NB4 (cell line): ENCODE results near the gene OR4D6.
"Not testable (repeated sequence)": the region's sequence is repeated elsewhere in the genome, so short reads cannot be mapped to it uniquely, and the experiment has no call there.

Experiments used
- DNase-seq: peaks from one replicate; pipeline ENCODE4 v3.0.0; 2010; ENCODE audit warnings: low read depth
- H3K4me3 ChIP-seq: one replicate; pipeline ENCODE4 v1.5.1; 2011; ENCODE audit warnings: mild to moderate bottlenecking, low read depth, low read length, moderate library complexity
- MYC ChIP-seq: IDR thresholded peaks from 2 replicates; pipeline ENCODE4 v1.6.1; 2011; ENCODE audit warnings: low read depth, low read length
- POLR2A ChIP-seq: IDR thresholded peaks from 2 replicates; pipeline ENCODE4 v1.6.1; 2011; ENCODE audit warnings: mild to moderate bottlenecking; ENCODE audit not compliant: insufficient read length; ENCODE audit errors: extremely low read depth
- TF ChIP-seq, protein P1 (sequence below): IDR thresholded peaks from one replicate; pipeline ENCODE4 v1.5.1; 2012; ENCODE audit warnings: low read depth, low read length
- TF ChIP-seq, protein P2 (sequence below): IDR thresholded peaks from 2 replicates; pipeline ENCODE4 v1.6.1; 2011; ENCODE audit warnings: low read depth, low read length

Gene OR4D6

DNA sequence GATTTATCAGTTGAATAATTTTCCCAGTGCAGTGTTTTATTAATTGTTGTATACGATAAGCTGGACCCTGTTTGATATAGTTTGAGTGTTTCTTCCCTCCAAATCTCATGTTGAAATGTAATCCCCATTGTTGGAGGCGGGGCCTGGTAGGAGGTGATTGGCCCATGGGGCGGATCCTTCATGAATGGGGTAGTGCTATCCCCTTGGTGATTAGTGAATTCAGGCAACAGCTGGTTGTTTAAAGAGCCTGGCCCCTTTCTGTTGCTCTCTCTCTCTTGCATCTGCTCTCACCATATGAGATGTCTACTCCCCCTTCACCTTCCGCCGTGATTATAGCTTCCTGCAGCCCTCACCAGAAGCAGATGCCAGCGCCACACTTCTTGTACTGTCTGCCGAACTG, 19.0 kb upstream of the OR4D6 start:
- TF ChIP-seq, protein P1, sequence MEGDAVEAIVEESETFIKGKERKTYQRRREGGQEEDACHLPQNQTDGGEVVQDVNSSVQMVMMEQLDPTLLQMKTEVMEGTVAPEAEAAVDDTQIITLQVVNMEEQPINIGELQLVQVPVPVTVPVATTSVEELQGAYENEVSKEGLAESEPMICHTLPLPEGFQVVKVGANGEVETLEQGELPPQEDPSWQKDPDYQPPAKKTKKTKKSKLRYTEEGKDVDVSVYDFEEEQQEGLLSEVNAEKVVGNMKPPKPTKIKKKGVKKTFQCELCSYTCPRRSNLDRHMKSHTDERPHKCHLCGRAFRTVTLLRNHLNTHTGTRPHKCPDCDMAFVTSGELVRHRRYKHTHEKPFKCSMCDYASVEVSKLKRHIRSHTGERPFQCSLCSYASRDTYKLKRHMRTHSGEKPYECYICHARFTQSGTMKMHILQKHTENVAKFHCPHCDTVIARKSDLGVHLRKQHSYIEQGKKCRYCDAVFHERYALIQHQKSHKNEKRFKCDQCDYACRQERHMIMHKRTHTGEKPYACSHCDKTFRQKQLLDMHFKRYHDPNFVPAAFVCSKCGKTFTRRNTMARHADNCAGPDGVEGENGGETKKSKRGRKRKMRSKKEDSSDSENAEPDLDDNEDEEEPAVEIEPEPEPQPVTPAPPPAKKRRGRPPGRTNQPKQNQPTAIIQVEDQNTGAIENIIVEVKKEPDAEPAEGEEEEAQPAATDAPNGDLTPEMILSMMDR, result no peak
- TF ChIP-seq MYC, result no peak
- TF ChIP-seq, protein P2, sequence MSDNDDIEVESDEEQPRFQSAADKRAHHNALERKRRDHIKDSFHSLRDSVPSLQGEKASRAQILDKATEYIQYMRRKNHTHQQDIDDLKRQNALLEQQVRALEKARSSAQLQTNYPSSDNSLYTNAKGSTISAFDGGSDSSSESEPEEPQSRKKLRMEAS, result no peak
- TF ChIP-seq POLR2A, result no peak
- no peak for DNase-seq
- H3K4me3 ChIP-seq, result no peak overlapping the region

DNA sequence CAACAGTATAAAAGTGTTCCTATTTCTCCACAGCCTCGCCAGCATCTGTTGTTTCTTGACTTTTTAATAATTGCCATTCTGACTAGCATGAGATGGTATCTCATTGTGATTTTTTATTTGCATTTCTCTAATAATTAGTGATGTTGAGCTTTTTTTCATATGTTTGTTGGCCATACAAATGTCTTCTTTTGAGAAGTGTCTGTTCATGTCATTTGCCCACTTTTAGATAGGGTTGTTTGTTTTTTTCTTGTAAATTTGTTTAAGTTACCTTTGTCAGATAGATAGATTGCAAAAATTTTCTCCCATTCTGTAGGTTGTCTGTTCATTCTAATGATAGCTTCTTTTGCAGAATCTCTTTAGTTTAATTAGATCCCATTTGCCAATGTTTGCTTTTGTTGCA, 11.1 kb upstream of the OR4D6 start:
- H3K4me3 ChIP-seq, DNase-seq: not testable (repeated sequence)

DNA sequence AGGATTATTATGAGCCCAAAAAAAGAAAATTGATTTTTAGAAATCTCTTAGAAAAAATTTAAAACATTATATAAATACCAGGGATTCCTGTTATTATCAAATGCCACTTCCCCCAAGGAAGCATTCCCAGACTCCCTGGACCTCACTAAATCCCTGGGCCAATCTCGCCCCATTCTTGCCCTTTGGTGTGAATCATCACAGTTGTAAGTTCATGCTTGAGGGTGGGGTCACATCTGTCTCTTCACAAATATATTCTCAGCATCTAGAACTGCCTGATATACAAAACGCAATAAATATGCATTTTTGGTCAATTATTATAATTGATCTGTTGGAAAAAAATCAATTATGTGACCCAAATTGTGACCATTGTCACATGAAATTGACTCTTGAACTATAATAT, 8.3 kb upstream of the OR4D6 start:
- TF ChIP-seq MYC, result no peak
- TF ChIP-seq, protein P1, result no peak
- no peak for TF ChIP-seq POLR2A
- TF ChIP-seq, protein P2, result no peak
- H3K4me3 ChIP-seq, result no peak overlapping the region
- no peak for DNase-seq

DNA sequence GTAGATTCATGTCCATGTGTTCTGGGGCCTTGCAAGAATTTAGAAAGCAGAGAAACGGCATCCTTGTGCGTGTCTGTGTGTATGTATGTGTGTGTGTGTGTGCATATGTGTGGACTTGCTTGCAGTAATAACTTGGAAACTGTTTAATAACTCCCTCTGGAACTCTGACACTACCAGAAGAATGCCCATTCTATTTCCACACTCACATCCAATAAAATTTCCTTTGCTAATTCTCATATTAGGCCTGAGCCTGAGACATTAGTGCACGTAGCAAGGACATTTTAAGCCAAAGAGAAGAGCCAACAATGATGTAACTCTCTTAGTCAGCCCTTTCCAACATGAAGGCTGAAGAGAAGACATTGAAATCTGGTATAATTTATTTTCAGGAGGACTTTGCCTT, 3.2 kb downstream of the OR4D6 start:
- no peak overlapping the region for H3K4me3 ChIP-seq
- DNase-seq, result no peak
- TF ChIP-seq MYC, result no peak
- TF ChIP-seq, protein P1, result no peak
- TF ChIP-seq POLR2A, result no peak
- TF ChIP-seq, protein P2, result no peak

DNA sequence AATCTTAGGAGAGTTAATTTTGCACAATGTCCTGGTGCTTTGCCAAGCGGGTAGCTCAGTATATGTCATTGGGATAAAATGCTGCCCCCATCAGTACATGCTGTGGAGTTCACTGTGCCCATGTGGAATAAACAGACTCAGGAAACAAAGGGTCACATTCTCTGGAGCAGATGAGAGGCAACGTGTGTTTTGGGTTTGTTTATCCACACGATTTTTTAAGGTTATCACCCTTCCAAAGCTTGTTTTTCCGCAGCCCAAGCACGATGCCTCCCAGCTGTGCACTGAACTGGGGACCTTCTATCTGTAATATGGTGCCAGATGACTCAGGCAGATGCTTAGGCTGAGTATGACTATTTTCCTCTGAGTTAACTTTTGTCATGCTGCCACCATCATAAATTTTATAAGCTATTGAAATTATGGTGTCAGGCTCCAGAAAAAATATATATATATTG, 6.5 kb downstream of the OR4D6 start:
- no peak overlapping the region for H3K4me3 ChIP-seq
- TF ChIP-seq, protein P2, result no peak
- TF ChIP-seq POLR2A, result no peak
- no peak for TF ChIP-seq MYC
- TF ChIP-seq, protein P1, result no peak
- no peak for DNase-seq

DNA sequence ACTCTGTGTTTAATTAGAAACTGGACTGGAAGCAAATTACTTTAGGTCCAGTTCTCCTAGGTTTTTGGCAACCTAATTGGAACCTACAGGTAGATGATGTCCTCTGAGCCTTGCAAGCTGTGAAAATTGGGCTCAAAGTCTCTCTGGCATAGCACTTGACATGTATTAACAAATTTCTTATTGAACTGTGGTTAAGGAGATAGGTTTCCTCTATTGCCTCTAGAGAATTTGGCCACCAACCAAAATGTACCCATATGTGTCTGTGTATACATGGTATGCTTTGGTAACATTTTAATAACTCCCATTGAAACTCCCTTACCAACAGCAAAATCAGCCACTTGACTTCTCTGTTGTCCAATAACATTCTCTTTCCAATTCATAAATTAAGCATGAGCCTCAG, 16.3 kb downstream of the OR4D6 start, which contains the start of gene OR4D10:
OR4D10 (plus strand) TSS at position 301 of the 400 bp plus-strand sequence. CDS start 4,115 bp downstream, outside the sequence.
- TF ChIP-seq MYC, result no peak
- no peak for DNase-seq
- H3K4me3 ChIP-seq, result no peak within 1 kb of the TSS

DNA sequence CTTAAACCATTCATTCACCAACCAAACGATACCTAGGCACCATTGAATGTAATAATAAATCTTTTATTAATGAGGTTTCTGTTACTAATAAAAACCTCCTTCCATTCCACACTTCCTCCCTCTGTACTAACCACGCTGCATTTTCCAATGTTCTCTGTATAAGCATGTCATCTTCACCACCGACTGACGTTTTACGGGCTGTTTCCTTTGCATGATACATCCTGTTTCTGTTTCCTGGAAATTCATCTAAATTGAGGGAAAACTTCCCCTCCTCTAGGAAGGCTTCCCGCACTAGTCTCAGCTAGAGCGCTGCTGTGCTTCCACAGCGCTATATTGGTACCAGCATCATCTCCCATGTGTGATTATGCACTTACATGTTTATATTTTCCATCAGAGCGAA, 18.4 kb downstream of the OR4D6 start:
- DNase-seq, result no peak
- TF ChIP-seq, protein P2, result no peak
- TF ChIP-seq, protein P1, result no peak
- TF ChIP-seq MYC (no peak), POLR2A (no peak)
- no peak overlapping the region for H3K4me3 ChIP-seq
